Measurements from ENCODE around the gene ZNHIT3. TPM values are rescaled to one million over a fixed set of nuclear protein-coding genes. Genes with fewer than 3 reads are reported as not detected.

Gene ZNHIT3
- total RNA-seq, 1 experiment from 2014 or later = 37.9 TPM

DNA sequence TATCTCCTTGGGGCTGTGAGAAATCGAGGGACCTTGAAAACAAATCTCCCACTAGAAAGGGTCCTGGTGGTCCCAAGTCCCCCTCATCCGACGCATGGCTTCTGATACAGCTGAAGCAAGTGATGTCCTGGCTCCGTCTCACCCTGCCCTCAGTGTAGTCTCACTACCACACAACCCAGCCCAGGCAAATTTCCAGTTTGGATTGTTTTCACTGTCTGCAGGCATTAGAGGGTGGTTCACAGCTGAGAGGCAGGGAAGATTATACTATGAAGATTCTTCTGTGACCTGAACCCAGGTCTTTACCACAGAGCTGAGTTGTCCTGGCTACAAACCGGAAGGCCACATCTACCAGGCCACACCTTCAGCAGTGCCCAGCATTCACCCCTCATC is 17.7 kb downstream of the ZNHIT3 start:
- ATAC-seq = no peak
- Histone ChIP-seq H3K9me3 (ENCODE audit: low read length) (no peaks in the 10 kb centered on the region), H3K9ac (ENCODE audit: low read length) (no peak overlapping the region), H3F3A (ENCODE audit: low read length, unreplicated experiment) (no peaks in the 10 kb centered on the region), H3K27me3 (ENCODE audit: low read length) (no peaks in the 10 kb centered on the region), H3K4me2 (ENCODE audit: low read length) (no peak overlapping the region), H3K27ac (ENCODE audit: low read length) (no peak overlapping the region), H2AFZ (ENCODE audit: low read length) (no peak overlapping the region), H3K36me3 (ENCODE audit: low read depth, low read length) (no peaks in the 10 kb centered on the region; the same call in 1 of the 2 replicates), H3K4me3 (ENCODE audit: low read length) (no peak overlapping the region), H3K9me2 (replicated peaks; ENCODE audit: low read length) (no peaks in the 10 kb centered on the region), H3K79me2 (ENCODE audit: low read length) (no peaks in the 10 kb centered on the region), H4K20me1 (ENCODE audit: low read length) (no peaks in the 10 kb centered on the region), H3K4me1 (ENCODE audit: insufficient read depth, low read length) (no peaks in the 10 kb centered on the region)
- DNase-seq = no peak
- BruUV-seq (replicated peaks) = no TSS peak
- no peak for TF ChIP-seq EZH2 (IDR thresholded peaks at IDR 0.05; ENCODE audit: low read length, unreplicated experiment)
- TF ChIP-seq, protein P1, sequence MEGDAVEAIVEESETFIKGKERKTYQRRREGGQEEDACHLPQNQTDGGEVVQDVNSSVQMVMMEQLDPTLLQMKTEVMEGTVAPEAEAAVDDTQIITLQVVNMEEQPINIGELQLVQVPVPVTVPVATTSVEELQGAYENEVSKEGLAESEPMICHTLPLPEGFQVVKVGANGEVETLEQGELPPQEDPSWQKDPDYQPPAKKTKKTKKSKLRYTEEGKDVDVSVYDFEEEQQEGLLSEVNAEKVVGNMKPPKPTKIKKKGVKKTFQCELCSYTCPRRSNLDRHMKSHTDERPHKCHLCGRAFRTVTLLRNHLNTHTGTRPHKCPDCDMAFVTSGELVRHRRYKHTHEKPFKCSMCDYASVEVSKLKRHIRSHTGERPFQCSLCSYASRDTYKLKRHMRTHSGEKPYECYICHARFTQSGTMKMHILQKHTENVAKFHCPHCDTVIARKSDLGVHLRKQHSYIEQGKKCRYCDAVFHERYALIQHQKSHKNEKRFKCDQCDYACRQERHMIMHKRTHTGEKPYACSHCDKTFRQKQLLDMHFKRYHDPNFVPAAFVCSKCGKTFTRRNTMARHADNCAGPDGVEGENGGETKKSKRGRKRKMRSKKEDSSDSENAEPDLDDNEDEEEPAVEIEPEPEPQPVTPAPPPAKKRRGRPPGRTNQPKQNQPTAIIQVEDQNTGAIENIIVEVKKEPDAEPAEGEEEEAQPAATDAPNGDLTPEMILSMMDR (conservative IDR thresholded peaks at IDR 0.05; ENCODE audit: low read depth, low read length) = no peak
- TF ChIP-seq EZH2phosphoT487 (IDR thresholded peaks at IDR 0.05; ENCODE audit: borderline replicate concordance, low read length) = no peak
- ChIA-PET CTCF (no interaction called here), POLR2A (ENCODE audit: unreplicated experiment) (no interaction called here)
- intact Hi-C loops (cut with micrococcal nuclease) = no loop called here

DNA sequence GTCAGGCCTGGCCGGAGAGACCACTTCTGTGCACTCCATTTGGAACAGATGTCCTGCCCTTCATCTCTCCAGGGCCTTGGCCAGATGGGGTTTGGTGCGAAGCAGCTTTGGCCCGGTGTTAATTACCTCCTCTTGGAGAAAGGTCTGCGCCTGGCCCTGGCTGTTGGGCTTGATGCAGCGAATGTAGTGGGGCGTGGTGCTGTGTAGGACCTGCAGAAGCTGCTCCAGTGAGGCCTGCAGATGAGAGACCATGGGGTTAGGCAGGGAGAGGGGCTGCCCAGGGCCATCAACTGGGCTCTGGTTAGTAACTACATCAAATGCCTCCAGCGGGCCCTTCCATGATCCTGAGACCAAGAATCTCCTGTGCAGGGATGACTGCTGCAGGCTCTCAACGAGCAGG is 18.7 kb downstream of the ZNHIT3 start:
- H3K9me2 ChIP-seq (replicated peaks; ENCODE audit: low read length) = no peaks in the 10 kb centered on the region
- ATAC-seq (no peak), DNase-seq (no peak)
- TF ChIP-seq, protein P1 (conservative IDR thresholded peaks at IDR 0.05; ENCODE audit: low read depth, low read length) = no peak
- TF ChIP-seq EZH2phosphoT487 (IDR thresholded peaks at IDR 0.05; ENCODE audit: borderline replicate concordance, low read length) (no peak), EZH2 (IDR thresholded peaks at IDR 0.05; ENCODE audit: low read length, unreplicated experiment) (no peak)
- H3K4me2 ChIP-seq (ENCODE audit: low read length) = no peak overlapping the region
- no peaks in the 10 kb centered on the region for H3F3A ChIP-seq (ENCODE audit: low read length, unreplicated experiment)
- H3K27me3 ChIP-seq (ENCODE audit: low read length) = no peaks in the 10 kb centered on the region
- H3K9ac ChIP-seq (ENCODE audit: low read length) = no peak overlapping the region
- H4K20me1 ChIP-seq (ENCODE audit: low read length) = no peaks in the 10 kb centered on the region
- POLR2A ChIA-PET (ENCODE audit: unreplicated experiment) = no interaction called here
- no peak overlapping the region for H3K27ac ChIP-seq (ENCODE audit: low read length)
- CTCF ChIA-PET = no interaction called here
- no peaks in the 10 kb centered on the region; the same call in 1 of the 2 replicates for H3K36me3 ChIP-seq (ENCODE audit: low read depth, low read length)
- no TSS peak for BruUV-seq (replicated peaks)
- H3K4me1 ChIP-seq (ENCODE audit: insufficient read depth, low read length) = no peaks in the 10 kb centered on the region
- no peak overlapping the region for H3K4me3 ChIP-seq (ENCODE audit: low read length)
- no peaks in the 10 kb centered on the region for H3K9me3 ChIP-seq (ENCODE audit: low read length)
- H3K79me2 ChIP-seq (ENCODE audit: low read length) = no peaks in the 10 kb centered on the region
- no peak overlapping the region for H2AFZ ChIP-seq (ENCODE audit: low read length)
- intact Hi-C loops (cut with micrococcal nuclease) = no loop called here

DNA sequence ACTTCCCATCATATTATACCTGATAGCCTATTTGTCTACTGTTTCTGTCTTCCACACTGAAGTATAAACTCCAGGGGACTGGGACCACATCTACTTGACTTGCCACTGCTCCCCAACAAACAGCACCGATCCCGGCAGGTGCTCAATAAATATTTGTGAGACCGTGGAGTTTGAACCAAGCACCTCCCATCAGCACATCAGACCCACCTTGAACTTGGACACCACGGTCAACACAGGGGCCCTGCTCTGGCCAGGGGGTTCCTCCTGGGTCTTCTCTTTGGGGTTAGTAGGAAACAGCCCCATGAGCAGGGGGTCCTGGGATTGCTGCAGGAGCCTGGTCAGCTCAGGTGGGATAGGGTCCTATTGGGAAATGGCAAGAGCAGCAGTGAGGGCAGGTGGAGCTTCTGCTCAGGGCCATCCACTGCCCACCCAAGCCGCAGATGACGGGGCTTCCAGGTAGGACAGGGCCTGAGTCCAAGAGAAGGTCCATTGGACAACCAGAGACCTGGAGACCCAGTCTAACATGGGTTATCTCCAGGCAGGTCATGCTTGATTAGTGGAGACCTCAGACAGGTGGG is 19.9 kb downstream of the ZNHIT3 start:
- no peaks in the 10 kb centered on the region for H3K79me2 ChIP-seq (ENCODE audit: low read length)
- H4K20me1 ChIP-seq (ENCODE audit: low read length) = no peaks in the 10 kb centered on the region
- H2AFZ ChIP-seq (ENCODE audit: low read length) = no peak overlapping the region
- CTCF ChIA-PET = no interaction called here
- H3K9ac ChIP-seq (ENCODE audit: low read length) = no peak overlapping the region
- no peak overlapping the region for H3K4me2 ChIP-seq (ENCODE audit: low read length)
- intact Hi-C loops (cut with micrococcal nuclease) = no loop called here
- POLR2A ChIA-PET (ENCODE audit: unreplicated experiment) = no interaction called here
- H3K27me3 ChIP-seq (ENCODE audit: low read length) = no peaks in the 10 kb centered on the region
- no peak for DNase-seq
- H3K4me3 ChIP-seq (ENCODE audit: low read length) = no peak overlapping the region
- H3K9me2 ChIP-seq (replicated peaks; ENCODE audit: low read length) = no peaks in the 10 kb centered on the region
- no peaks in the 10 kb centered on the region for H3F3A ChIP-seq (ENCODE audit: low read length, unreplicated experiment)
- H3K27ac ChIP-seq (ENCODE audit: low read length) = no peak overlapping the region
- ATAC-seq = no peak
- TF ChIP-seq EZH2phosphoT487 (IDR thresholded peaks at IDR 0.05; ENCODE audit: borderline replicate concordance, low read length) (no peak), EZH2 (IDR thresholded peaks at IDR 0.05; ENCODE audit: low read length, unreplicated experiment) (no peak)
- TF ChIP-seq, protein P1 (conservative IDR thresholded peaks at IDR 0.05; ENCODE audit: low read depth, low read length) = no peak
- no peaks in the 10 kb centered on the region for H3K4me1 ChIP-seq (ENCODE audit: insufficient read depth, low read length)
- BruUV-seq (replicated peaks) = no TSS peak
- H3K36me3 ChIP-seq (ENCODE audit: low read depth, low read length) = no peaks in the 10 kb centered on the region; the same call in 1 of the 2 replicates
- no peaks in the 10 kb centered on the region for H3K9me3 ChIP-seq (ENCODE audit: low read length)
